K562 (cell line): ENCODE data around the gene SBF1. TPM values are rescaled to one million over a fixed set of nuclear protein-coding genes. Genes with fewer than 3 reads are reported as not detected.

Source experiments
- CUX1 ChIP-seq: fragments of 200-800 bp; sonication (Bioruptor generic); IDR thresholded peaks from 2 replicates; pipeline ENCODE4 v1.6.1; 2016; ENCODE audit warnings: missing genetic modification characterization, missing compliant biosample characterization
- RBFOX2 ChIP-seq: fragments of 200-400 bp; formaldehyde crosslinking; IDR thresholded peaks from 2 replicates; pipeline ENCODE4 v1.6.1; 2017; ENCODE audit warnings: low read depth, mild to moderate bottlenecking, low read length, moderate library complexity
- ZNF318 ChIP-seq, 2 experiments: fragments of 450-650 bp; IDR thresholded peaks; 2 replicates each; pipeline ENCODE4 v1.6.1; 2016; ENCODE audit warnings: mild to moderate bottlenecking in 2 of 2, borderline replicate concordance in 1 of 2, low read depth in 1 of 2, moderate library complexity in 1 of 2
- polyA plus RNA-seq, 8 experiments: library from polyadenylated mRNA; depleted of rRNA in 4 of 8; stranded (reverse) in 5 of 8; unstranded in 3 of 8; fragments of >200 nt; fragmentation: Nextera tagmentation in 2 of 8; fragmentation: Illumina TruSeq in 1 of 8; extraction: Ambion mirVana in 2 of 8; extraction: Trizol in 1 of 8; gene quantifications; 2 replicates each; pipeline versions ENCODE4 v1.2.1 to v1.2.3, GENCODE V29; 2011 to 2014; ENCODE audit warnings: inconsistent platforms in 1 of 8, missing spikeins in 1 of 8
- total RNA-seq, 7 experiments: library from RNA; depleted of rRNA in 6 of 7; stranded (reverse); fragments of >200 nt in 6 of 7; fragmentation: Illumina TruSeq in 2 of 7; extraction: Trizol in 2 of 7; gene quantifications; 2 replicates each; pipeline versions ENCODE4 v1.2.1 to v1.2.3, GENCODE V29; 2011 to 2021; ENCODE audit warnings: low replicate concordance in 1 of 7

Gene SBF1
- total and polyA plus RNA-seq, 9 of the 15 experiments (the other 6 are each of a cell fraction or from before 2014, with no cell fraction given): 0.44 to 50.4 (median 11.4) TPM

DNA sequence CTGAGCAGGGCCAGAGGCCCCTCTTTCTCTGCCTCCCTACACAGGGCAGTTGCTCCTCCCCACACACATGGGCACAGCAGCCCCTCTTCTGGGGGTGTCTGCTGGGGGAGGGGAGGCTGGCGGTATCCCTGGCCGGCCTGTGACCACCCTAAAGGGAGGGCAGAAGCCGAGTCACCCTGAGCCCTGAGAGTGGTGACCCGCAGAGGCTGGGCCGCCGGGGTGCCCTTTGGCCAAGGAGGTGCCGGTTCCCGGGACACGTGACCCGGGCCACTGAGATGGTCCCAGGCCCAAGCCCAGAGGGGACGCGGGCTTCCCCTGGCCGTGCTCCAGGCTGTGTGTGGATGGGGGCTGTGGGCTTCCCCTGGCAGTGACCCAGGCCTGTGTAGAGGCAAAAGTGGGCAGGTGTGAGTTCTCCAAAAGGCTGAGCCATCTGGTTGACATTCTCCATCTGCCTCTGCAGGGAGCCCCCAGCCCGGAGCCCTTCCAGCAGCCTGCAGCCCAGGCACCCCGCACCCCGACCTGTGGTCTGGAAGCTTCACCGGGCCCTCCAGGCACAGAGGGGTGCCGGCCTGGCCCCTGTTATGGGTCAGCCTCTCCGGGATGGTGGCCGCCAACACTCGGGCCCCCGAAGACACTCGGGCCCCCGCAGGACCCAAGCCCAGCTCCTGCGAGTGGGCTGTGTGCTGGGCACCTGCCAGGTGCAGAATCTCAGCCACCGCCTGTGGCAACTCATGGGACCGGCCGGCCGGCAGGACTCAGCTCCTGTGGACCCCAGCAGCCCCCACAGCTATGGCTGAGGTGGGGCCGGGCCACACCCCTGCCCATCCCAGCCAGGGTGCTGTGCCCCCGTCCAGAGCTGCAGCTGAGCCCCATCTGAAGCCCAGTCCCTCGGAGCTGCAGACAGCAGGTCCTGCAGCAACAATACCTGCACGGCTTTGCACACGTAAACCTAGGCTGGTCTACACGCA lies 7.6 kb upstream of the SBF1 start (continued):
- no peak for TF ChIP-seq ZNF318 (IDR thresholded peaks at IDR 0.05; ENCODE audit: borderline replicate concordance in 1 of 2, low read depth in 1 of 2)
- peak; percentile 75 for TF ChIP-seq RBFOX2
- no peak for TF ChIP-seq CUX1 (CRISPR knock-in tag)
